Measurements from ENCODE around the gene RADIL.

Gene RADIL

GRCh38 chr7:4820405-4820966 is 63.0 kb downstream of the RADIL start:
- DNase-seq = no peak
- Mint-ChIP-seq H3K27ac (no peak overlapping the region), H3K4me3 (no peak overlapping the region), H3K27me3 (peaks cover 14% of the 10 kb centered on the region), H3K9me3 (no peaks in the 10 kb centered on the region), H3K4me1 (no peaks in the 10 kb centered on the region), H3K36me3 (no peaks in the 10 kb centered on the region)
- CTCF ChIA-PET = no interaction called here

GRCh38 chr7:4819560-4820404 is 63.7 kb downstream of the RADIL start:
- no peak for DNase-seq
- no peaks in the 10 kb centered on the region for H3K36me3 Mint-ChIP-seq
- H3K27ac Mint-ChIP-seq = no peak overlapping the region
- CTCF ChIA-PET = interaction anchor here (0.6 kb wide), 1 partner anchor 277 kb away, joined by 3 read pairs; no protein-coding TSS in a partner anchor
- H3K9me3 Mint-ChIP-seq = no peaks in the 10 kb centered on the region
- peaks cover 17% of the 10 kb centered on the region for H3K27me3 Mint-ChIP-seq
- no peaks in the 10 kb centered on the region for H3K4me1 Mint-ChIP-seq
- H3K4me3 Mint-ChIP-seq = no peak overlapping the region

- DNase-seq = no peak
- CTCF ChIA-PET = no interaction called here
Measured at GRCh38 chr7:4818000-4818794, 65.3 kb downstream of the RADIL start.

GRCh38 chr7:4817178-4817901 is 66.2 kb downstream of the RADIL start:
- no peak overlapping the region for H3K4me3 Mint-ChIP-seq
- CTCF ChIA-PET = interaction anchor here (1.2 kb wide), 1 partner anchor 19 kb away, joined by 3 read pairs; no protein-coding TSS in a partner anchor
- no peak for DNase-seq
- H3K27me3 Mint-ChIP-seq = peaks cover 35% of the 10 kb centered on the region
- no peaks in the 10 kb centered on the region for H3K4me1 Mint-ChIP-seq
- no peak overlapping the region for H3K27ac Mint-ChIP-seq
- no peaks in the 10 kb centered on the region for H3K36me3 Mint-ChIP-seq
- peaks cover 5% of the 10 kb centered on the region for H3K9me3 Mint-ChIP-seq

More at GRCh38 chr7:4818000-4818794, 65.3 kb downstream of the RADIL start:
- H3K36me3 Mint-ChIP-seq = no peaks in the 10 kb centered on the region
- peaks cover 2% of the 10 kb centered on the region for H3K9me3 Mint-ChIP-seq
- H3K27ac Mint-ChIP-seq = no peak overlapping the region
- peaks cover 27% of the 10 kb centered on the region for H3K27me3 Mint-ChIP-seq
- no peak overlapping the region for H3K4me3 Mint-ChIP-seq
- no peaks in the 10 kb centered on the region for H3K4me1 Mint-ChIP-seq

- Mint-ChIP-seq H3K4me3 (no peak overlapping the region), H3K9me3 (peaks cover 5% of the 10 kb centered on the region), H3K4me1 (no peaks in the 10 kb centered on the region), H3K27me3 (peaks cover 35% of the 10 kb centered on the region), H3K27ac (no peak overlapping the region), H3K36me3 (no peaks in the 10 kb centered on the region)
- CTCF ChIA-PET = interaction anchor here (1.2 kb wide), 1 partner anchor 18 kb away, joined by 3 read pairs; no protein-coding TSS in a partner anchor
- no peak for DNase-seq
Measured at GRCh38 chr7:4816419-4817080, 67.0 kb downstream of the RADIL start.

GRCh38 chr7:4815609-4816418 is 67.7 kb downstream of the RADIL start:
- H3K4me3 Mint-ChIP-seq = no peak overlapping the region
- CTCF ChIA-PET = interaction anchor here (1.3 kb wide), 1 partner anchor 18 kb away, joined by 3 read pairs; no protein-coding TSS in a partner anchor
- no peaks in the 10 kb centered on the region for H3K36me3 Mint-ChIP-seq
- no peak for DNase-seq
- H3K4me1 Mint-ChIP-seq = no peaks in the 10 kb centered on the region
- no peak overlapping the region for H3K27ac Mint-ChIP-seq
- H3K27me3 Mint-ChIP-seq = peaks cover 35% of the 10 kb centered on the region
- H3K9me3 Mint-ChIP-seq = peaks cover 5% of the 10 kb centered on the region

- no peak overlapping the region for H3K4me3 Mint-ChIP-seq
- no peak overlapping the region for H3K27ac Mint-ChIP-seq
- H3K27me3 Mint-ChIP-seq = peaks cover 41% of the 10 kb centered on the region
- no peaks in the 10 kb centered on the region for H3K36me3 Mint-ChIP-seq
- H3K4me1 Mint-ChIP-seq = peaks cover 3% of the 10 kb centered on the region
- H3K9me3 Mint-ChIP-seq = peaks cover 5% of the 10 kb centered on the region
- DNase-seq = no peak
- CTCF ChIA-PET = interaction anchor here (1.3 kb wide), 1 partner anchor 17 kb away, joined by 3 read pairs; no protein-coding TSS in a partner anchor
Measured at GRCh38 chr7:4815121-4815520, 68.4 kb downstream of the RADIL start.

GRCh38 chr7:4814433-4814832 is 69.1 kb downstream of the RADIL start:
- CTCF ChIA-PET = interaction anchor here (1.3 kb wide), 1 partner anchor 16 kb away, joined by 3 read pairs; no protein-coding TSS in a partner anchor
- peaks cover 40% of the 10 kb centered on the region for H3K27me3 Mint-ChIP-seq

GRCh38 chr7:4809666-4810065 is 73.8 kb downstream of the RADIL start:
- Mint-ChIP-seq H3K4me3 (no peak overlapping the region), H3K9me3 (peaks cover 5% of the 10 kb centered on the region), H3K36me3 (no peaks in the 10 kb centered on the region), H3K27ac (no peak overlapping the region), H3K27me3 (peaks cover 67% of the 10 kb centered on the region), H3K4me1 (peaks cover 7% of the 10 kb centered on the region)
- CTCF ChIA-PET = interaction anchor here (0.7 to 1.0 kb wide), 3 partner anchors 9 to 21 kb away, joined by 3 to 4 read pairs (median 4); no protein-coding TSS in a partner anchor
- DNase-seq = no peak

More at GRCh38 chr7:4814433-4814832, 69.1 kb downstream of the RADIL start:
- H3K4me1 Mint-ChIP-seq = peaks cover 3% of the 10 kb centered on the region
- H3K36me3 Mint-ChIP-seq = no peaks in the 10 kb centered on the region
- peaks cover 5% of the 10 kb centered on the region for H3K9me3 Mint-ChIP-seq
- no peak overlapping the region for H3K4me3 Mint-ChIP-seq
- no peak for DNase-seq
- H3K27ac Mint-ChIP-seq = no peak overlapping the region

- CTCF ChIA-PET = interaction anchor here (0.7 to 1.0 kb wide), 2 partner anchors 9 to 21 kb away, joined by 4 read pairs; no protein-coding TSS in a partner anchor
- peaks cover 5% of the 10 kb centered on the region for H3K9me3 Mint-ChIP-seq
- peak; percentile 32 for DNase-seq
Measured at GRCh38 chr7:4809091-4809591, 74.4 kb downstream of the RADIL start.

GRCh38 chr7:4808565-4808964 is 75.0 kb downstream of the RADIL start:
- peaks cover 7% of the 10 kb centered on the region for H3K4me1 Mint-ChIP-seq
- CTCF ChIA-PET = no interaction called here
- no peaks in the 10 kb centered on the region for H3K36me3 Mint-ChIP-seq
- no peak for DNase-seq
- H3K27me3 Mint-ChIP-seq = peaks cover 61% of the 10 kb centered on the region
- peaks cover 5% of the 10 kb centered on the region for H3K9me3 Mint-ChIP-seq
- H3K27ac Mint-ChIP-seq = no peak overlapping the region
- H3K4me3 Mint-ChIP-seq = no peak overlapping the region

More at GRCh38 chr7:4809091-4809591, 74.4 kb downstream of the RADIL start:
- Mint-ChIP-seq H3K27me3 (peaks cover 64% of the 10 kb centered on the region), H3K36me3 (no peaks in the 10 kb centered on the region), H3K4me3 (peak overlapping the region; percentile 50), H3K27ac (no peak overlapping the region), H3K4me1 (peaks cover 7% of the 10 kb centered on the region)

- CTCF ChIA-PET = interaction anchor here (1.1 kb wide), 1 partner anchor 10 kb away, joined by 3 read pairs; no protein-coding TSS in a partner anchor
- Mint-ChIP-seq H3K9me3 (peaks cover 2% of the 10 kb centered on the region), H3K27me3 (peaks cover 56% of the 10 kb centered on the region), H3K4me1 (peaks cover 7% of the 10 kb centered on the region), H3K27ac (no peak overlapping the region), H3K36me3 (no peaks in the 10 kb centered on the region), H3K4me3 (no peak overlapping the region)
- no peak for DNase-seq
Measured at GRCh38 chr7:4808026-4808425, 75.5 kb downstream of the RADIL start.

Measured in activated naive CD4-positive, alpha-beta T cell treated with anti-CD3 and anti-CD28 coated beads, Interleukin-2, amount 10 ng/mL, durations not matched to agents 7 days and 5 days (primary cell).